ENCODE data around the gene ALDH1A3. TPM values are rescaled to one million over a fixed set of nuclear protein-coding genes. Genes with fewer than 3 reads are reported as not detected.

Gene ALDH1A3
- total RNA-seq, 1 experiment from 2014 or later: 14.0 TPM

- H3K27me3 Mint-ChIP-seq (ENCODE audit: low read depth): no peaks in the 10 kb centered on the region
- peaks cover 7% of the 10 kb centered on the region; the same call in 1 of the 2 replicates for H3K4me1 Mint-ChIP-seq
- ATAC-seq: no peak
- no peak for DNase-seq (ENCODE audit: low spot score)
- peaks cover 3% of the 10 kb centered on the region for H3K36me3 Mint-ChIP-seq
- CTCF ChIA-PET: interaction anchor here (1.3 to 2.6 kb wide), 2 partner anchors 16 to 106 kb away, joined by 3 to 12 read pairs; no protein-coding TSS in a partner anchor
- POLR2A ChIA-PET: no interaction called here
- no peak overlapping the region for H3K4me3 Mint-ChIP-seq
- H3K9me3 Mint-ChIP-seq: peaks cover 7% of the 10 kb centered on the region; the same call in 1 of the 2 replicates
- no peak overlapping the region for H3K27ac Mint-ChIP-seq
- TF ChIP-seq MXD4 (CRISPR knock-in tag; IDR thresholded peaks at IDR 0.05; ENCODE audit: borderline replicate concordance) (no peak), ZNF532 (CRISPR knock-in tag; IDR thresholded peaks at IDR 0.05; ENCODE audit: borderline replicate concordance) (no peak), ZNF423 (CRISPR knock-in tag; IDR thresholded peaks at IDR 0.05) (no peak), ZNF425 (CRISPR knock-in tag; conservative IDR thresholded peaks at IDR 0.05) (no peak), MYBL2 (CRISPR knock-in tag; IDR thresholded peaks at IDR 0.05) (no peak), CREB1 (CRISPR knock-in tag; IDR thresholded peaks at IDR 0.05) (no peak), PREB (CRISPR knock-in tag; IDR thresholded peaks at IDR 0.05; ENCODE audit: borderline replicate concordance) (no peak), ZBTB21 (CRISPR knock-in tag; IDR thresholded peaks at IDR 0.05; ENCODE audit: borderline replicate concordance) (no peak), GRHL2 (CRISPR knock-in tag; IDR thresholded peaks at IDR 0.05; ENCODE audit: insufficient replicate concordance, severe bottlenecking) (no peak), ZSCAN18 (CRISPR knock-in tag; IDR thresholded peaks at IDR 0.05) (no peak)
- TF ChIP-seq, protein P1, sequence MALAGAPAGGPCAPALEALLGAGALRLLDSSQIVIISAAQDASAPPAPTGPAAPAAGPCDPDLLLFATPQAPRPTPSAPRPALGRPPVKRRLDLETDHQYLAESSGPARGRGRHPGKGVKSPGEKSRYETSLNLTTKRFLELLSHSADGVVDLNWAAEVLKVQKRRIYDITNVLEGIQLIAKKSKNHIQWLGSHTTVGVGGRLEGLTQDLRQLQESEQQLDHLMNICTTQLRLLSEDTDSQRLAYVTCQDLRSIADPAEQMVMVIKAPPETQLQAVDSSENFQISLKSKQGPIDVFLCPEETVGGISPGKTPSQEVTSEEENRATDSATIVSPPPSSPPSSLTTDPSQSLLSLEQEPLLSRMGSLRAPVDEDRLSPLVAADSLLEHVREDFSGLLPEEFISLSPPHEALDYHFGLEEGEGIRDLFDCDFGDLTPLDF (CRISPR knock-in tag; IDR thresholded peaks at IDR 0.05): no peak
- TF ChIP-seq, protein P2, sequence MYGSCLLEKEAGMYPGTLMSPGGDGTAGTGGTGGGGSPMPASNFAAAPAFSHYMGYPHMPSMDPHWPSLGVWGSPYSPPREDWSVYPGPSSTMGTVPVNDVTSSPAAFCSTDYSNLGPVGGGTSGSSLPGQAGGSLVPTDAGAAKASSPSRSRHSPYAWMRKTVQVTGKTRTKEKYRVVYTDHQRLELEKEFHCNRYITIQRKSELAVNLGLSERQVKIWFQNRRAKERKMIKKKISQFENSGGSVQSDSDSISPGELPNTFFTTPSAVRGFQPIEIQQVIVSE (CRISPR knock-in tag; IDR thresholded peaks at IDR 0.05; ENCODE audit: borderline replicate concordance): no peak
- TF ChIP-seq, protein P3, sequence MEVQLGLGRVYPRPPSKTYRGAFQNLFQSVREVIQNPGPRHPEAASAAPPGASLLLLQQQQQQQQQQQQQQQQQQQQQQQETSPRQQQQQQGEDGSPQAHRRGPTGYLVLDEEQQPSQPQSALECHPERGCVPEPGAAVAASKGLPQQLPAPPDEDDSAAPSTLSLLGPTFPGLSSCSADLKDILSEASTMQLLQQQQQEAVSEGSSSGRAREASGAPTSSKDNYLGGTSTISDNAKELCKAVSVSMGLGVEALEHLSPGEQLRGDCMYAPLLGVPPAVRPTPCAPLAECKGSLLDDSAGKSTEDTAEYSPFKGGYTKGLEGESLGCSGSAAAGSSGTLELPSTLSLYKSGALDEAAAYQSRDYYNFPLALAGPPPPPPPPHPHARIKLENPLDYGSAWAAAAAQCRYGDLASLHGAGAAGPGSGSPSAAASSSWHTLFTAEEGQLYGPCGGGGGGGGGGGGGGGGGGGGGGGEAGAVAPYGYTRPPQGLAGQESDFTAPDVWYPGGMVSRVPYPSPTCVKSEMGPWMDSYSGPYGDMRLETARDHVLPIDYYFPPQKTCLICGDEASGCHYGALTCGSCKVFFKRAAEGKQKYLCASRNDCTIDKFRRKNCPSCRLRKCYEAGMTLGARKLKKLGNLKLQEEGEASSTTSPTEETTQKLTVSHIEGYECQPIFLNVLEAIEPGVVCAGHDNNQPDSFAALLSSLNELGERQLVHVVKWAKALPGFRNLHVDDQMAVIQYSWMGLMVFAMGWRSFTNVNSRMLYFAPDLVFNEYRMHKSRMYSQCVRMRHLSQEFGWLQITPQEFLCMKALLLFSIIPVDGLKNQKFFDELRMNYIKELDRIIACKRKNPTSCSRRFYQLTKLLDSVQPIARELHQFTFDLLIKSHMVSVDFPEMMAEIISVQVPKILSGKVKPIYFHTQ (CRISPR knock-in tag; IDR thresholded peaks at IDR 0.05): no peak
- TF ChIP-seq, protein P4, sequence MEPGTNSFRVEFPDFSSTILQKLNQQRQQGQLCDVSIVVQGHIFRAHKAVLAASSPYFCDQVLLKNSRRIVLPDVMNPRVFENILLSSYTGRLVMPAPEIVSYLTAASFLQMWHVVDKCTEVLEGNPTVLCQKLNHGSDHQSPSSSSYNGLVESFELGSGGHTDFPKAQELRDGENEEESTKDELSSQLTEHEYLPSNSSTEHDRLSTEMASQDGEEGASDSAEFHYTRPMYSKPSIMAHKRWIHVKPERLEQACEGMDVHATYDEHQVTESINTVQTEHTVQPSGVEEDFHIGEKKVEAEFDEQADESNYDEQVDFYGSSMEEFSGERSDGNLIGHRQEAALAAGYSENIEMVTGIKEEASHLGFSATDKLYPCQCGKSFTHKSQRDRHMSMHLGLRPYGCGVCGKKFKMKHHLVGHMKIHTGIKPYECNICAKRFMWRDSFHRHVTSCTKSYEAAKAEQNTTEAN (CRISPR knock-in tag; IDR thresholded peaks at IDR 0.05): no peak
- TF ChIP-seq, protein P5, sequence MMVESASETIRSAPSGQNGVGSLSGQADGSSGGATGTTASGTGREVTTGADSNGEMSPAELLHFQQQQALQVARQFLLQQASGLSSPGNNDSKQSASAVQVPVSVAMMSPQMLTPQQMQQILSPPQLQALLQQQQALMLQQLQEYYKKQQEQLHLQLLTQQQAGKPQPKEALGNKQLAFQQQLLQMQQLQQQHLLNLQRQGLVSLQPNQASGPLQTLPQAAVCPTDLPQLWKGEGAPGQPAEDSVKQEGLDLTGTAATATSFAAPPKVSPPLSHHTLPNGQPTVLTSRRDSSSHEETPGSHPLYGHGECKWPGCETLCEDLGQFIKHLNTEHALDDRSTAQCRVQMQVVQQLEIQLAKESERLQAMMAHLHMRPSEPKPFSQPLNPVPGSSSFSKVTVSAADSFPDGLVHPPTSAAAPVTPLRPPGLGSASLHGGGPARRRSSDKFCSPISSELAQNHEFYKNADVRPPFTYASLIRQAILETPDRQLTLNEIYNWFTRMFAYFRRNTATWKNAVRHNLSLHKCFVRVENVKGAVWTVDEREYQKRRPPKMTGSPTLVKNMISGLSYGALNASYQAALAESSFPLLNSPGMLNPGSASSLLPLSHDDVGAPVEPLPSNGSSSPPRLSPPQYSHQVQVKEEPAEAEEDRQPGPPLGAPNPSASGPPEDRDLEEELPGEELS (CRISPR knock-in tag; IDR thresholded peaks at IDR 0.05): no peak
Measured at GRCh38 chr15:100901702-100902435, 22.2 kb downstream of the ALDH1A3 start.
